GM23338 (cell line): ENCODE results near the gene CFP. TPM values are rescaled to one million over a fixed set of nuclear protein-coding genes. Genes with fewer than 3 reads are reported as not detected.

ENCODE experiments used
- ATAC-seq: fragments of 200-7000 bp; cut with Tn5 transposase; 3 replicates; pipeline ENCODE4 v1.9.1; 2020
- DNase-seq: peaks from one replicate; pipeline ENCODE4 v3.0.0-alpha.2; 2015; ENCODE audit warnings: low spot score
- H2AFZ ChIP-seq: fragments of 200-600 bp; sonication (generic); 2 replicates; pipeline ENCODE4 v1.8.0; 2016; ENCODE audit warnings: antibody characterized with exemption, mild to moderate bottlenecking, moderate library complexity
- H3F3A ChIP-seq: fragments of 200-600 bp; sonication (generic); replicated peaks from 2 replicates; pipeline ENCODE4 v1.8.0; 2017; ENCODE audit warnings: antibody characterized with exemption, mixed run types, low read depth
- H3K27ac ChIP-seq: fragments of 200-600 bp; sonication (generic); 2 replicates; pipeline ENCODE4 v1.6.1; 2016; ENCODE audit warnings: low read depth
- H3K27me3 ChIP-seq: fragments of 200-600 bp; sonication (generic); 2 replicates; pipeline ENCODE4 v1.8.0; 2016; ENCODE audit warnings: mild to moderate bottlenecking, mixed run types, moderate library complexity; ENCODE audit not compliant: insufficient read depth
- H3K36me3 ChIP-seq: fragments of 200-600 bp; sonication (generic); 2 replicates; pipeline ENCODE4 v1.8.0; 2016; ENCODE audit warnings: mild to moderate bottlenecking; ENCODE audit not compliant: insufficient read depth
- H3K4me1 ChIP-seq: fragments of 200-600 bp; sonication (generic); 2 replicates; pipeline ENCODE4 v1.8.0; 2016; ENCODE audit warnings: mild to moderate bottlenecking, moderate library complexity; ENCODE audit not compliant: insufficient read depth
- H3K4me2 ChIP-seq: fragments of 200-600 bp; sonication (generic); 2 replicates; pipeline ENCODE4 v1.7.1; 2017; ENCODE audit warnings: mixed run types
- H3K4me3 ChIP-seq: fragments of 200-600 bp; sonication (generic); 2 replicates; pipeline ENCODE4 v1.6.1; 2016; ENCODE audit warnings: mixed run types
- H3K79me2 ChIP-seq: fragments of 200-600 bp; sonication (generic); replicated peaks from 2 replicates; pipeline ENCODE4 v1.8.0; 2017; ENCODE audit warnings: mild to moderate bottlenecking; ENCODE audit not compliant: insufficient read depth
- H3K9me2 ChIP-seq: fragments of 200-600 bp; sonication (generic); 2 replicates; pipeline ENCODE4 v1.8.0; 2017; ENCODE audit not compliant: insufficient read depth
- H4K20me1 ChIP-seq: fragments of 200-600 bp; sonication (generic); replicated peaks from 2 replicates; pipeline ENCODE4 v1.8.0; 2017; ENCODE audit warnings: mild to moderate bottlenecking; ENCODE audit not compliant: insufficient read depth
- H3K27ac Mint-ChIP-seq: 2 replicates; pipeline ENCODE4 v1.8.0; 2020; ENCODE audit warnings: inconsistent platforms, mild to moderate bottlenecking, moderate library complexity, mixed read lengths
- H3K27me3 Mint-ChIP-seq: 3 replicates; pipeline ENCODE4 v1.8.0; 2022; ENCODE audit warnings: low read depth, mild to moderate bottlenecking, moderate library complexity, mixed read lengths, inconsistent platforms; ENCODE audit not compliant: insufficient read depth, poor library complexity
- H3K36me3 Mint-ChIP-seq: 3 replicates; pipeline ENCODE4 v1.8.0; 2021; ENCODE audit warnings: low read depth, mild to moderate bottlenecking, inconsistent platforms, moderate library complexity, mixed read lengths
- H3K4me1 Mint-ChIP-seq: 3 replicates; pipeline ENCODE4 v1.8.0; 2020; ENCODE audit warnings: mild to moderate bottlenecking, inconsistent platforms, mixed read lengths
- H3K4me3 Mint-ChIP-seq: 3 replicates; pipeline ENCODE4 v1.8.0; 2021; ENCODE audit warnings: moderate library complexity, mild to moderate bottlenecking, inconsistent platforms, mixed read lengths
- H3K9me3 Mint-ChIP-seq: 3 replicates; pipeline ENCODE4 v1.8.0; 2020; ENCODE audit warnings: moderate library complexity, mild to moderate bottlenecking, inconsistent platforms, mixed read lengths
- CREB1 ChIP-seq: fragments of 250-450 bp; sonication (Bioruptor Pico); IDR thresholded peaks from 2 replicates; pipeline ENCODE4 v1.5.0; 2020; ENCODE audit warnings: low read depth, mild to moderate bottlenecking, moderate library complexity
- CTCF ChIP-seq, 2 experiments: fragments of 200-600 bp in 1 of 2; sonication (generic) in 1 of 2; conservative IDR thresholded peaks; 2 replicates each; pipeline versions ENCODE4 v1.5.1 to v1.6.1; 2016 to 2017; ENCODE audit warnings: antibody characterized with exemption in 2 of 2, low read depth in 2 of 2, mild to moderate bottlenecking in 2 of 2, moderate library complexity in 1 of 2
- ETS1 ChIP-seq: IDR thresholded peaks from 2 replicates; pipeline ENCODE4 v1.6.1; 2016; ENCODE audit warnings: antibody characterized with exemption
- EZH2 ChIP-seq: fragments of 200-600 bp; sonication (generic); IDR thresholded peaks from one replicate; pipeline ENCODE4 v1.8.0; 2017; ENCODE audit warnings: antibody characterized with exemption, mild to moderate bottlenecking, low read depth; ENCODE audit not compliant: unreplicated experiment
- EZH2phosphoT487 ChIP-seq: fragments of 200-600 bp; sonication (generic); IDR thresholded peaks from one replicate; pipeline ENCODE4 v1.8.1; 2018; ENCODE audit warnings: antibody characterized with exemption; ENCODE audit not compliant: unreplicated experiment
- JUNB ChIP-seq: IDR thresholded peaks from one replicate; pipeline ENCODE4 v1.6.1; 2016; ENCODE audit warnings: antibody characterized with exemption; ENCODE audit not compliant: unreplicated experiment
- NANOG ChIP-seq: IDR thresholded peaks from 2 replicates; pipeline ENCODE4 v1.6.1; 2016; ENCODE audit warnings: antibody characterized with exemption, borderline replicate concordance
- POLR2AphosphoS5 ChIP-seq: IDR thresholded peaks from 2 replicates; pipeline ENCODE4 v1.6.1; 2016; ENCODE audit warnings: antibody characterized with exemption, low read depth
- STAT1 ChIP-seq: IDR thresholded peaks from one replicate; pipeline ENCODE4 v1.6.1; 2016; ENCODE audit warnings: antibody characterized with exemption; ENCODE audit not compliant: unreplicated experiment
- ZNF114 ChIP-seq: fragments of 250-450 bp; sonication (Bioruptor Pico); IDR thresholded peaks from 2 replicates; pipeline ENCODE4 v1.5.0; 2020; ENCODE audit warnings: mild to moderate bottlenecking, moderate library complexity
- ZNF331 ChIP-seq: fragments of 250-450 bp; sonication (Bioruptor Pico); IDR thresholded peaks from 2 replicates; pipeline ENCODE4 v1.5.0; 2020; ENCODE audit warnings: low read depth, mild to moderate bottlenecking, moderate library complexity
- polyA plus RNA-seq: library from polyadenylated mRNA; unstranded; fragments of >200 nt; fragmentation: Nextera tagmentation; extraction: Ambion mirVana; gene quantifications from 2 replicates; pipeline ENCODE4 v1.2.1, GENCODE V29; 2016
- total RNA-seq: library from RNA; depleted of rRNA; stranded (reverse); fragments of >200 nt; shearing (Covaris generic); gene quantifications from 2 replicates; pipeline ENCODE4 v1.2.3, GENCODE V29; 2014
- TF ChIP-seq, protein P1 (sequence below): IDR thresholded peaks from one replicate; pipeline ENCODE4 v1.6.1; 2018; ENCODE audit warnings: antibody characterized with exemption; ENCODE audit not compliant: unreplicated experiment
- TF ChIP-seq, protein P2 (sequence below): fragments of 250-450 bp; sonication (Bioruptor Pico); IDR thresholded peaks from 2 replicates; pipeline ENCODE4 v1.5.0; 2020; ENCODE audit warnings: mild to moderate bottlenecking, moderate library complexity

CFP gene
- total and polyA plus RNA-seq, 2 experiments from 2014 or later: 2.1 to 2.2 TPM

DNA sequence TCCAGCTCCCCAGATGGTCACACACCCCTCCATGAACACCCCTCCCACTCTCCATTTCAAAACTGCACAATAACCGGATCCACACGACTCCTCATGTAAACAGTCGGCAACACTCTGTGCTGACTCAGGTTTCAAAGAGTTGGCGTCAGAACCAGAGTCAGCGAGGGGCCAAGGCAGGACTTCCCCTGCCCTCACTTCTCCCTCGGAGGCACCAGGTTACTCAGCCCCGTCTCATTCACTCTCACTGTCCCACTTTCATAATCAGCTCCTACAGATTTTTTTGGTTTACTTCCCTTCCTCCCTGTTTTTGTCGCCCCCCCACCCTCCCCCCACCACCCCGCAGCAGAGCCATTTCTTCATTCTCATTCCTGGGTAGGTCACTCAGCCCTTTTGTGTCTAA, 50.2 kb downstream of the CFP start:
- Mint-ChIP-seq H3K4me3 (no peak overlapping the region), H3K27me3 (peaks cover 17% of the 10 kb centered on the region), H3K36me3 (no peaks in the 10 kb centered on the region), H3K4me1 (peaks cover 35% of the 10 kb centered on the region), H3K9me3 (no peaks in the 10 kb centered on the region), H3K27ac (no peak overlapping the region)
- Histone ChIP-seq H3K27ac (no peak overlapping the region), H3K4me1 (peaks cover 4% of the 10 kb centered on the region; the same call in 1 of the 2 replicates), H3K9me2 (no peaks in the 10 kb centered on the region), H4K20me1 (no peaks in the 10 kb centered on the region), H3K79me2 (no peaks in the 10 kb centered on the region), H3K27me3 (no peaks in the 10 kb centered on the region), H3F3A (no peaks in the 10 kb centered on the region), H3K4me2 (no peak overlapping the region), H3K36me3 (no peaks in the 10 kb centered on the region), H3K4me3 (no peak overlapping the region), H2AFZ (no peak overlapping the region)
- TF ChIP-seq, protein P1, sequence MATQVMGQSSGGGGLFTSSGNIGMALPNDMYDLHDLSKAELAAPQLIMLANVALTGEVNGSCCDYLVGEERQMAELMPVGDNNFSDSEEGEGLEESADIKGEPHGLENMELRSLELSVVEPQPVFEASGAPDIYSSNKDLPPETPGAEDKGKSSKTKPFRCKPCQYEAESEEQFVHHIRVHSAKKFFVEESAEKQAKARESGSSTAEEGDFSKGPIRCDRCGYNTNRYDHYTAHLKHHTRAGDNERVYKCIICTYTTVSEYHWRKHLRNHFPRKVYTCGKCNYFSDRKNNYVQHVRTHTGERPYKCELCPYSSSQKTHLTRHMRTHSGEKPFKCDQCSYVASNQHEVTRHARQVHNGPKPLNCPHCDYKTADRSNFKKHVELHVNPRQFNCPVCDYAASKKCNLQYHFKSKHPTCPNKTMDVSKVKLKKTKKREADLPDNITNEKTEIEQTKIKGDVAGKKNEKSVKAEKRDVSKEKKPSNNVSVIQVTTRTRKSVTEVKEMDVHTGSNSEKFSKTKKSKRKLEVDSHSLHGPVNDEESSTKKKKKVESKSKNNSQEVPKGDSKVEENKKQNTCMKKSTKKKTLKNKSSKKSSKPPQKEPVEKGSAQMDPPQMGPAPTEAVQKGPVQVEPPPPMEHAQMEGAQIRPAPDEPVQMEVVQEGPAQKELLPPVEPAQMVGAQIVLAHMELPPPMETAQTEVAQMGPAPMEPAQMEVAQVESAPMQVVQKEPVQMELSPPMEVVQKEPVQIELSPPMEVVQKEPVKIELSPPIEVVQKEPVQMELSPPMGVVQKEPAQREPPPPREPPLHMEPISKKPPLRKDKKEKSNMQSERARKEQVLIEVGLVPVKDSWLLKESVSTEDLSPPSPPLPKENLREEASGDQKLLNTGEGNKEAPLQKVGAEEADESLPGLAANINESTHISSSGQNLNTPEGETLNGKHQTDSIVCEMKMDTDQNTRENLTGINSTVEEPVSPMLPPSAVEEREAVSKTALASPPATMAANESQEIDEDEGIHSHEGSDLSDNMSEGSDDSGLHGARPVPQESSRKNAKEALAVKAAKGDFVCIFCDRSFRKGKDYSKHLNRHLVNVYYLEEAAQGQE: no peak
- TF ChIP-seq POLR2AphosphoS5: no peak
- no peak for TF ChIP-seq EZH2phosphoT487
- TF ChIP-seq, protein P2, sequence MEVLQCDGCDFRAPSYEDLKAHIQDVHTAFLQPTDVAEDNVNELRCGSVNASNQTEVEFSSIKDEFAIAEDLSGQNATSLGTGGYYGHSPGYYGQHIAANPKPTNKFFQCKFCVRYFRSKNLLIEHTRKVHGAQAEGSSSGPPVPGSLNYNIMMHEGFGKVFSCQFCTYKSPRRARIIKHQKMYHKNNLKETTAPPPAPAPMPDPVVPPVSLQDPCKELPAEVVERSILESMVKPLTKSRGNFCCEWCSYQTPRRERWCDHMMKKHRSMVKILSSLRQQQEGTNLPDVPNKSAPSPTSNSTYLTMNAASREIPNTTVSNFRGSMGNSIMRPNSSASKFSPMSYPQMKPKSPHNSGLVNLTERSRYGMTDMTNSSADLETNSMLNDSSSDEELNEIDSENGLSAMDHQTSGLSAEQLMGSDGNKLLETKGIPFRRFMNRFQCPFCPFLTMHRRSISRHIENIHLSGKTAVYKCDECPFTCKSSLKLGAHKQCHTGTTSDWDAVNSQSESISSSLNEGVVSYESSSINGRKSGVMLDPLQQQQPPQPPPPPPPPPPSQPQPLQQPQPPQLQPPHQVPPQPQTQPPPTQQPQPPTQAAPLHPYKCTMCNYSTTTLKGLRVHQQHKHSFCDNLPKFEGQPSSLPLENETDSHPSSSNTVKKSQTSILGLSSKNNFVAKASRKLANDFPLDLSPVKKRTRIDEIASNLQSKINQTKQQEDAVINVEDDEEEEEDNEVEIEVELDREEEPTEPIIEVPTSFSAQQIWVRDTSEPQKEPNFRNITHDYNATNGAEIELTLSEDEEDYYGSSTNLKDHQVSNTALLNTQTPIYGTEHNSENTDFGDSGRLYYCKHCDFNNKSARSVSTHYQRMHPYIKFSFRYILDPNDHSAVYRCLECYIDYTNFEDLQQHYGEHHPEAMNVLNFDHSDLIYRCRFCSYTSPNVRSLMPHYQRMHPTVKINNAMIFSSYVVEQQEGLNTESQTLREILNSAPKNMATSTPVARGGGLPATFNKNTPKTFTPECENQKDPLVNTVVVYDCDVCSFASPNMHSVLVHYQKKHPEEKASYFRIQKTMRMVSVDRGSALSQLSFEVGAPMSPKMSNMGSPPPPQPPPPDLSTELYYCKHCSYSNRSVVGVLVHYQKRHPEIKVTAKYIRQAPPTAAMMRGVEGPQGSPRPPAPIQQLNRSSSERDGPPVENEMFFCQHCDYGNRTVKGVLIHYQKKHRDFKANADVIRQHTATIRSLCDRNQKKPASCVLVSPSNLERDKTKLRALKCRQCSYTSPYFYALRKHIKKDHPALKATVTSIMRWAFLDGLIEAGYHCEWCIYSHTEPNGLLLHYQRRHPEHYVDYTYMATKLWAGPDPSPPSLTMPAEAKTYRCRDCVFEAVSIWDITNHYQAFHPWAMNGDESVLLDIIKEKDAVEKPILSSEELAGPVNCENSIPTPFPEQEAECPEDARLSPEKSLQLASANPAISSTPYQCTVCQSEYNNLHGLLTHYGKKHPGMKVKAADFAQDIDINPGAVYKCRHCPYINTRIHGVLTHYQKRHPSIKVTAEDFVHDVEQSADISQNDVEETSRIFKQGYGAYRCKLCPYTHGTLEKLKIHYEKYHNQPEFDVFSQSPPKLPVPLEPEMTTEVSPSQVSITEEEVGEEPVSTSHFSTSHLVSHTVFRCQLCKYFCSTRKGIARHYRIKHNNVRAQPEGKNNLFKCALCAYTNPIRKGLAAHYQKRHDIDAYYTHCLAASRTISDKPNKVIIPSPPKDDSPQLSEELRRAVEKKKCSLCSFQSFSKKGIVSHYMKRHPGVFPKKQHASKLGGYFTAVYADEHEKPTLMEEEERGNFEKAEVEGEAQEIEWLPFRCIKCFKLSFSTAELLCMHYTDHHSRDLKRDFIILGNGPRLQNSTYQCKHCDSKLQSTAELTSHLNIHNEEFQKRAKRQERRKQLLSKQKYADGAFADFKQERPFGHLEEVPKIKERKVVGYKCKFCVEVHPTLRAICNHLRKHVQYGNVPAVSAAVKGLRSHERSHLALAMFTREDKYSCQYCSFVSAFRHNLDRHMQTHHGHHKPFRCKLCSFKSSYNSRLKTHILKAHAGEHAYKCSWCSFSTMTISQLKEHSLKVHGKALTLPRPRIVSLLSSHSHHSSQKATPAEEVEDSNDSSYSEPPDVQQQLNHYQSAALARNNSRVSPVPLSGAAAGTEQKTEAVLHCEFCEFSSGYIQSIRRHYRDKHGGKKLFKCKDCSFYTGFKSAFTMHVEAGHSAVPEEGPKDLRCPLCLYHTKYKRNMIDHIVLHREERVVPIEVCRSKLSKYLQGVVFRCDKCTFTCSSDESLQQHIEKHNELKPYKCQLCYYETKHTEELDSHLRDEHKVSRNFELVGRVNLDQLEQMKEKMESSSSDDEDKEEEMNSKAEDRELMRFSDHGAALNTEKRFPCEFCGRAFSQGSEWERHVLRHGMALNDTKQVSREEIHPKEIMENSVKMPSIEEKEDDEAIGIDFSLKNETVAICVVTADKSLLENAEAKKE (CRISPR knock-in tag): no peak
- no peak for TF ChIP-seq ZNF331
- no peak for TF ChIP-seq NANOG
- no peak for TF ChIP-seq EZH2
- TF ChIP-seq JUNB: no peak
- no peak for TF ChIP-seq CREB1 (CRISPR knock-in tag)
- no peak for TF ChIP-seq ZNF114 (CRISPR knock-in tag)
- TF ChIP-seq ETS1: no peak
- no peak for TF ChIP-seq CTCF (conservative IDR thresholded peaks at IDR 0.05; ENCODE audit: low read depth in 2 of 2)
- TF ChIP-seq STAT1: no peak
- no peak for ATAC-seq
- no peak for DNase-seq
